H1 (cell line): ENCODE data around the gene RGL3. TPM values are rescaled to one million over a fixed set of nuclear protein-coding genes. Genes with fewer than 3 reads are reported as not detected.

Experiments used
- CTCF ChIA-PET: fragments of 300-600 bp; sonication (Branson Sonifier 250); formaldehyde crosslinking; loops from one replicate; lab custom pipeline; 2021; ENCODE audit not compliant: partially characterized antibody; lab: Charles Lee
- POLR2A ChIA-PET: fragments of 300-600 bp; sonication (Branson Sonifier 250); formaldehyde crosslinking; loops from one replicate; lab custom pipeline; 2021; ENCODE audit warnings: inconsistent platforms; ENCODE audit not compliant: partially characterized antibody; lab: Charles Lee
- DNase-seq, 2 experiments: peaks; one replicate each; pipeline versions ENCODE4 v3.0.0 to v3.0.0-alpha.2; 2010 to 2022; ENCODE audit warnings: low spot score in 2 of 2, low read depth in 1 of 2, mixed read lengths in 1 of 2
- FAIRE-seq: peaks from 2 replicates; lab custom pipeline; 2011; peaks lifted over from hg19 to GRCh38; lab: Jason Lieb, UNC
- H2AFZ ChIP-seq: 2 replicates; pipeline ENCODE4 v1.8.1; 2012; ENCODE audit warnings: low read length, inconsistent platforms
- H2AK5ac ChIP-seq: 2 replicates; pipeline ENCODE4 v1.6.1; 2013; ENCODE audit warnings: low read depth, low read length
- H2BK120ac ChIP-seq: replicated peaks from 2 replicates; pipeline ENCODE3; 2013; ENCODE audit warnings: low read depth, low read length, inconsistent platforms
- H2BK12ac ChIP-seq: 2 replicates; pipeline ENCODE4 v1.6.1; 2013; ENCODE audit warnings: low read depth, low read length
- H2BK15ac ChIP-seq: 2 replicates; pipeline ENCODE4 v1.6.1; 2013; ENCODE audit warnings: low read length
- H2BK20ac ChIP-seq: 2 replicates; pipeline ENCODE4 v1.6.1; 2013; ENCODE audit warnings: low read length
- H2BK5ac ChIP-seq: 2 replicates; pipeline ENCODE4 v1.6.1; 2013; ENCODE audit warnings: low read depth, low read length
- H3K14ac ChIP-seq: 2 replicates; pipeline ENCODE4 v1.6.1; 2013; ENCODE audit warnings: inconsistent platforms; ENCODE audit not compliant: insufficient read length
- H3K18ac ChIP-seq: 2 replicates; pipeline ENCODE4 v1.6.1; 2013; ENCODE audit warnings: low read length; ENCODE audit errors: extremely low read depth
- H3K23ac ChIP-seq: 2 replicates; pipeline ENCODE4 v1.6.1; 2013; ENCODE audit warnings: inconsistent platforms; ENCODE audit not compliant: insufficient read length
- H3K23me2 ChIP-seq: 2 replicates; pipeline ENCODE4 v1.6.1; 2013; ENCODE audit warnings: low read depth, low read length
- H3K27ac ChIP-seq: 2 replicates; pipeline ENCODE4 v1.6.1; 2011; ENCODE audit warnings: low read depth, low read length, inconsistent platforms
- H3K27me3 ChIP-seq, 4 experiments: replicated peaks in 1 of 4; 1 replicate in 1 of 4; 2 replicates in 3 of 4; pipeline versions ENCODE4 v1.6.1 to v1.8.1; 2011 to 2013; ENCODE audit warnings: low read length in 3 of 4, mild to moderate bottlenecking in 3 of 4, inconsistent platforms in 2 of 4, mixed read lengths in 2 of 4, moderate library complexity in 1 of 4; ENCODE audit not compliant: control insufficient read depth in 3 of 4, insufficient read depth in 3 of 4; ENCODE audit errors: extremely low read depth in 1 of 4
- H3K36me3 ChIP-seq, 4 experiments: 2 replicates each; pipeline versions ENCODE4 v1.6.1 to v1.8.1; 2011 to 2013; ENCODE audit warnings: mild to moderate bottlenecking in 4 of 4, low read length in 3 of 4, moderate library complexity in 2 of 4, control low read depth in 1 of 4, inconsistent platforms in 1 of 4; ENCODE audit not compliant: insufficient read depth in 4 of 4, control insufficient read depth in 2 of 4
- H3K4ac ChIP-seq: replicated peaks from 2 replicates; pipeline ENCODE3; 2013; ENCODE audit warnings: low read length, low read depth, mixed read lengths, inconsistent platforms; ENCODE audit not compliant: insufficient read length
- H3K4me1 ChIP-seq, 4 experiments: replicated peaks in 1 of 4; 1 replicate in 1 of 4; 2 replicates in 3 of 4; pipeline versions ENCODE4 v1.6.1 to v1.8.1; 2011 to 2013; ENCODE audit warnings: low read length in 3 of 4, inconsistent platforms in 2 of 4, mixed read lengths in 1 of 4; ENCODE audit not compliant: insufficient read depth in 4 of 4, control insufficient read depth in 3 of 4
- H3K4me2 ChIP-seq, 2 experiments: 2 replicates each; pipeline versions ENCODE4 v1.6.1 to v1.8.1; 2011 to 2013; ENCODE audit warnings: low read depth in 2 of 2, low read length in 2 of 2, control low read depth in 1 of 2, inconsistent platforms in 1 of 2, mild to moderate bottlenecking in 1 of 2; ENCODE audit not compliant: insufficient read depth in 1 of 2
- H3K4me3 ChIP-seq, 4 experiments: fragments of 200-600, 300-600 bp in 1 of 4; sonication (generic), shearing (Covaris generic), sonication (Bioruptor Twin) in 1 of 4; 2 replicates each; pipeline versions ENCODE4 v1.5.1 to v1.8.1; 2011 to 2016; ENCODE audit warnings: low read length in 4 of 4, low read depth in 3 of 4, control low read depth in 2 of 4, inconsistent platforms in 2 of 4, mild to moderate bottlenecking in 2 of 4, mixed read lengths in 1 of 4, moderate library complexity in 1 of 4; ENCODE audit not compliant: insufficient read depth in 2 of 4; ENCODE audit errors: extremely low read depth in 1 of 4
- H3K56ac ChIP-seq: replicated peaks from 2 replicates; pipeline ENCODE3; 2013; ENCODE audit warnings: low read depth, mild to moderate bottlenecking, mixed read lengths, low read length, inconsistent platforms; ENCODE audit not compliant: insufficient read length
- H3K79me1 ChIP-seq: 2 replicates; pipeline ENCODE4 v1.6.1; 2013; ENCODE audit warnings: low read depth, low read length, control low read depth
- H3K79me2 ChIP-seq, 2 experiments: 2 replicates each; pipeline versions ENCODE4 v1.6.1 to v1.8.1; 2012 to 2013; ENCODE audit warnings: low read length in 2 of 2, mild to moderate bottlenecking in 2 of 2, inconsistent platforms in 1 of 2; ENCODE audit not compliant: insufficient read depth in 2 of 2, control insufficient read depth in 1 of 2
- H3K9ac ChIP-seq, 4 experiments: replicated peaks in 1 of 4; 1 replicate in 1 of 4; 2 replicates in 3 of 4; pipeline versions ENCODE4 v1.6.1 to v1.8.1; 2011 to 2013; ENCODE audit warnings: low read depth in 3 of 4, low read length in 3 of 4, control low read depth in 2 of 4, mild to moderate bottlenecking in 2 of 4, moderate library complexity in 2 of 4, inconsistent platforms in 1 of 4; ENCODE audit errors: extremely low read depth in 1 of 4
- H3K9me3 ChIP-seq, 2 experiments: 2 replicates each; pipeline versions ENCODE4 v1.6.1 to v1.8.1; 2012 to 2013; ENCODE audit warnings: mild to moderate bottlenecking in 2 of 2, moderate library complexity in 2 of 2, control low read depth in 1 of 2, inconsistent platforms in 1 of 2, low read depth in 1 of 2, low read length in 1 of 2, mixed read lengths in 1 of 2; ENCODE audit not compliant: insufficient read depth in 2 of 2
- H4K20me1 ChIP-seq, 2 experiments: replicated peaks in 1 of 2; 2 replicates each; pipeline versions ENCODE3 to v1.8.1; 2011 to 2013; ENCODE audit warnings: inconsistent platforms in 2 of 2, low read length in 2 of 2, mild to moderate bottlenecking in 1 of 2; ENCODE audit not compliant: insufficient read depth in 2 of 2, control insufficient read depth in 1 of 2
- H4K5ac ChIP-seq: 2 replicates; pipeline ENCODE4 v1.6.1; 2013; ENCODE audit warnings: low read length, low read depth, mixed read lengths, inconsistent platforms; ENCODE audit not compliant: insufficient read length
- H4K8ac ChIP-seq: 2 replicates; pipeline ENCODE4 v1.8.0; 2013; ENCODE audit warnings: mild to moderate bottlenecking, moderate library complexity, low read length, inconsistent platforms; ENCODE audit not compliant: insufficient read depth; ENCODE audit errors: extremely low read depth
- H4K91ac ChIP-seq: replicated peaks from 2 replicates; pipeline ENCODE3; 2013; ENCODE audit warnings: low read length, mixed read lengths, inconsistent platforms; ENCODE audit not compliant: insufficient read length
- BCL11A ChIP-seq, 2 experiments: IDR thresholded peaks; one replicate each; pipeline ENCODE4 v1.6.1; 2011; ENCODE audit warnings: low read depth in 2 of 2, low read length in 2 of 2, mild to moderate bottlenecking in 2 of 2
- CHD1 ChIP-seq: IDR thresholded peaks from 2 replicates; pipeline ENCODE4 v1.6.1; 2012; ENCODE audit warnings: low read depth, low read length, improper control_type of control experiment
- E2F6 ChIP-seq: IDR thresholded peaks from 2 replicates; pipeline ENCODE4 v1.6.1; 2012; ENCODE audit warnings: inconsistent platforms
- FOSL1 ChIP-seq: IDR thresholded peaks from 2 replicates; pipeline ENCODE4 v1.6.1; 2011; ENCODE audit warnings: mild to moderate bottlenecking, low read depth, low read length, moderate library complexity; ENCODE audit not compliant: insufficient read depth
- HDAC6 ChIP-seq: IDR thresholded peaks from one replicate; pipeline ENCODE4 v1.7.1; 2012; ENCODE audit warnings: low read depth, mild to moderate bottlenecking, inconsistent platforms, low read length, moderate library complexity
- MAX ChIP-seq: IDR thresholded peaks from 2 replicates; pipeline ENCODE4 v1.6.1; 2012; ENCODE audit warnings: inconsistent platforms
- RAD21 ChIP-seq, 2 experiments: IDR thresholded peaks in 1 of 2; conservative IDR thresholded peaks in 1 of 2; 2 replicates each; pipeline ENCODE4 v1.6.1; 2011; ENCODE audit warnings: low read depth in 2 of 2, low read length in 2 of 2, improper control_type of control experiment in 1 of 2, inconsistent platforms in 1 of 2, mild to moderate bottlenecking in 1 of 2, moderate library complexity in 1 of 2
- SAP30 ChIP-seq: fragments of 300-600 bp; sonication (generic); IDR thresholded peaks from 2 replicates; pipeline ENCODE4 v1.7.1; 2012; ENCODE audit warnings: low read length, moderate library complexity, mild to moderate bottlenecking, inconsistent platforms; ENCODE audit not compliant: insufficient read depth, insufficient replicate concordance
- SP4 ChIP-seq: IDR thresholded peaks from 2 replicates; pipeline ENCODE4 v1.6.1; 2012; ENCODE audit warnings: low read length, inconsistent platforms
- ZNF274 ChIP-seq: IDR thresholded peaks from 2 replicates; pipeline ENCODE4 v1.7.0; 2012; ENCODE audit warnings: low read length, borderline replicate concordance; ENCODE audit errors: extremely low read depth
- WGBS, 2 experiments: shearing (Covaris generic) in 1 of 2; methylation state at CpG; one replicate each; pipeline versions ENCODE4 v1.1.6 to v1.1.7; 2013 to 2015; ENCODE audit warnings: low lambda C conversion rate in 2 of 2, mixed read lengths in 2 of 2, inconsistent platforms in 1 of 2, low coverage in 1 of 2, missing lambda C conversion rate in 1 of 2; ENCODE audit not compliant: insufficient replicate concordance in 2 of 2, insufficient coverage in 1 of 2, insufficient read length in 1 of 2; ENCODE audit errors: extremely low coverage in 1 of 2, missing lambda C conversion rate in 1 of 2; 5-methylcytosine and 5-hydroxymethylcytosine counted together
- polyA plus RNA-seq, 7 experiments: library from polyadenylated mRNA; depleted of rRNA in 3 of 7; stranded (reverse) in 5 of 7; unstranded in 2 of 7; fragments of >200 nt in 5 of 7; fragments of 200-250 nt in 2 of 7; gene quantifications; 1 replicate in 5 of 7; 2 replicates in 1 of 7; 4 replicates in 1 of 7; pipeline versions ENCODE4 v1.2.1 to v1.2.3, GENCODE V29; 2011 to 2013; ENCODE audit warnings: missing spikeins in 2 of 7, mixed read lengths in 2 of 7
- total RNA-seq: library from RNA; stranded (reverse); fragmentation: NEBNext Ultra II Directional; extraction: Animal tissue kit (Norgen Biotek cat#: 25700); gene quantifications from 2 replicates; pipeline ENCODE4 v1.2.1, GENCODE V29; 2021

RGL3 gene
- total and polyA plus RNA-seq, 2 of the 8 experiments (the other 6 are each of a cell fraction or from before 2014, with no cell fraction given), result 36.9 to 40.9 TPM

GRCh38 chr19:11387162-11388034 is 31.7 kb downstream of the RGL3 start:
- Histone ChIP-seq H3K23ac (no peak overlapping the region), H2BK120ac (no peak overlapping the region), H4K91ac (no peak overlapping the region), H4K5ac (no peak overlapping the region), H4K8ac (no peak overlapping the region), H3K56ac (no peak overlapping the region), H3K23me2 (peaks cover 7% of the 10 kb centered on the region; the same call in 1 of the 2 replicates), H3K4me2 (no peak overlapping the region), H3K27ac (no peak overlapping the region), H2BK20ac (no peak overlapping the region), H3K79me1 (no peaks in the 10 kb centered on the region), H2BK15ac (no peak overlapping the region), H2AK5ac (no peak overlapping the region), H3K14ac (no peak overlapping the region), H2AFZ (no peak overlapping the region), H3K9ac (no peak overlapping the region), H3K4ac (no peak overlapping the region), H3K18ac (no peak overlapping the region), H3K9me3 (peaks cover 0 to 3% of the 10 kb centered on the region in 2 experiments; a peak in 2 of 4 replicates), H4K20me1 (no peaks in the 10 kb centered on the region), H3K36me3 (no peaks in the 10 kb centered on the region), H3K79me2 (no peaks in the 10 kb centered on the region), H2BK5ac (no peak overlapping the region), H3K27me3 (no peaks in the 10 kb centered on the region), H3K4me1 (peaks cover 0 to 3% (median 0%) of the 10 kb centered on the region in 4 experiments; a peak in 2 of 7 replicates), H3K4me3 (no peak overlapping the region), H2BK12ac (no peak overlapping the region)
- POLR2A ChIA-PET, result interaction anchor here (0.9 to 2.9 kb wide), 7 partner anchors 9 to 32 kb away, joined by 3 to 10 read pairs (median 4); partner anchors contain the start of genes RGL3 and SWSAP1
- no peak for FAIRE-seq
- no peak for DNase-seq
- CTCF ChIA-PET, result interaction anchor here (0.6 to 16.8 kb wide), 8 partner anchors 9 to 743 kb away, joined by 3 to 197 read pairs (median 4); partner anchors contain the start of genes CCDC159, ODAD3, PRKCSH and RGL3
- WGBS, 2 experiments, result 91% methylated on average over 19 of the region's 19 CpGs; no CpG with 5 or more reads in 1 of the 2 experiments
- TF ChIP-seq SAP30 (no peak), HDAC6 (no peak), SP4 (no peak), RAD21 (IDR thresholded peaks at IDR 0.05 in 1 of 2, conservative IDR thresholded peaks at IDR 0.05 in 1 of 2; ENCODE audit: low read depth in 2 of 2, low read length in 2 of 2) (no peak), BCL11A (IDR thresholded peaks at IDR 0.05; ENCODE audit: low read depth in 2 of 2, low read length in 2 of 2) (no peak), FOSL1 (no peak), ZNF274 (no peak), CHD1 (no peak), MAX (no peak), E2F6 (no peak)
